Measurements from ENCODE around the gene KCNH8.
A peak's percentile ranks its signal among the peaks of the same experiment; 100 is the strongest.

The KCNH8 gene

DNA sequence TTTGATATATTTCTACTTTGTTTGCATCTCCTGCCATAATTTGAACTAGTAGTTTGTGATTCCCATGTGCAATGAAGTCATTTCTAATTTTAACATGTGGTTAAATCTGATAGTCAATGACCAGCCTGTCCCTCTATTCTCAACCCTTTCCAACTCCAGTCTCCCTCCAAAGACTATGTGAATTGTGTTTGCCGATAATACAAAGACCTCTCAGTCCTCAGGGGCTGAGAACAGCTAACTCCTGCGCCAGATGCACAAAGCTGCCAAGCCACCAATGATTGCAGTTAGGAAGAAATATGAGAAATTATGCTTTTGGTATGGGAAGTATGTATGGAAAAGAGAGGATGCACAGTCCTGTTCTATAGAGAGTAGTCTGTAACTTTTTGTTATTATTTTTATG is 54.0 kb downstream of the KCNH8 start:
- ATAC-seq: no peak
- TF ChIP-seq SNAI2 (CRISPR knock-in tag; IDR thresholded peaks at IDR 0.05) (no peak), ZFP3 (CRISPR knock-in tag; IDR thresholded peaks at IDR 0.05) (no peak), ZNF565 (CRISPR knock-in tag; conservative IDR thresholded peaks at IDR 0.05; ENCODE audit: low read depth) (no peak), GLIS3 (CRISPR knock-in tag; IDR thresholded peaks at IDR 0.05) (no peak), ZNF70 (CRISPR knock-in tag; IDR thresholded peaks at IDR 0.05) (no peak), TOX (CRISPR knock-in tag; IDR thresholded peaks at IDR 0.05; ENCODE audit: borderline replicate concordance) (no peak), ZFP30 (CRISPR knock-in tag; IDR thresholded peaks at IDR 0.05) (no peak), TCF4 (CRISPR knock-in tag; IDR thresholded peaks at IDR 0.05; ENCODE audit: borderline replicate concordance) (no peak)
- TF ChIP-seq, protein P1, sequence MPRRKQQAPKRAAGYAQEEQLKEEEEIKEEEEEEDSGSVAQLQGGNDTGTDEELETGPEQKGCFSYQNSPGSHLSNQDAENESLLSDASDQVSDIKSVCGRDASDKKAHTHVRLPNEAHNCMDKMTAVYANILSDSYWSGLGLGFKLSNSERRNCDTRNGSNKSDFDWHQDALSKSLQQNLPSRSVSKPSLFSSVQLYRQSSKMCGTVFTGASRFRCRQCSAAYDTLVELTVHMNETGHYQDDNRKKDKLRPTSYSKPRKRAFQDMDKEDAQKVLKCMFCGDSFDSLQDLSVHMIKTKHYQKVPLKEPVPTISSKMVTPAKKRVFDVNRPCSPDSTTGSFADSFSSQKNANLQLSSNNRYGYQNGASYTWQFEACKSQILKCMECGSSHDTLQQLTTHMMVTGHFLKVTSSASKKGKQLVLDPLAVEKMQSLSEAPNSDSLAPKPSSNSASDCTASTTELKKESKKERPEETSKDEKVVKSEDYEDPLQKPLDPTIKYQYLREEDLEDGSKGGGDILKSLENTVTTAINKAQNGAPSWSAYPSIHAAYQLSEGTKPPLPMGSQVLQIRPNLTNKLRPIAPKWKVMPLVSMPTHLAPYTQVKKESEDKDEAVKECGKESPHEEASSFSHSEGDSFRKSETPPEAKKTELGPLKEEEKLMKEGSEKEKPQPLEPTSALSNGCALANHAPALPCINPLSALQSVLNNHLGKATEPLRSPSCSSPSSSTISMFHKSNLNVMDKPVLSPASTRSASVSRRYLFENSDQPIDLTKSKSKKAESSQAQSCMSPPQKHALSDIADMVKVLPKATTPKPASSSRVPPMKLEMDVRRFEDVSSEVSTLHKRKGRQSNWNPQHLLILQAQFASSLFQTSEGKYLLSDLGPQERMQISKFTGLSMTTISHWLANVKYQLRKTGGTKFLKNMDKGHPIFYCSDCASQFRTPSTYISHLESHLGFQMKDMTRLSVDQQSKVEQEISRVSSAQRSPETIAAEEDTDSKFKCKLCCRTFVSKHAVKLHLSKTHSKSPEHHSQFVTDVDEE (CRISPR knock-in tag; IDR thresholded peaks at IDR 0.05): no peak
- TF ChIP-seq, protein P2, sequence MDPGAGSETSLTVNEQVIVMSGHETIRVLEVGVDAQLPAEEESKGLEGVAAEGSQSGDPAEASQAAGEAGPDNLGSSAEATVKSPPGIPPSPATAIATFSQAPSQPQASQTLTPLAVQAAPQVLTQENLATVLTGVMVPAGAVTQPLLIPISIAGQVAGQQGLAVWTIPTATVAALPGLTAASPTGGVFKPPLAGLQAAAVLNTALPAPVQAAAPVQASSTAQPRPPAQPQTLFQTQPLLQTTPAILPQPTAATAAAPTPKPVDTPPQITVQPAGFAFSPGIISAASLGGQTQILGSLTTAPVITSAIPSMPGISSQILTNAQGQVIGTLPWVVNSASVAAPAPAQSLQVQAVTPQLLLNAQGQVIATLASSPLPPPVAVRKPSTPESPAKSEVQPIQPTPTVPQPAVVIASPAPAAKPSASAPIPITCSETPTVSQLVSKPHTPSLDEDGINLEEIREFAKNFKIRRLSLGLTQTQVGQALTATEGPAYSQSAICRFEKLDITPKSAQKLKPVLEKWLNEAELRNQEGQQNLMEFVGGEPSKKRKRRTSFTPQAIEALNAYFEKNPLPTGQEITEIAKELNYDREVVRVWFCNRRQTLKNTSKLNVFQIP (CRISPR knock-in tag; IDR thresholded peaks at IDR 0.05; ENCODE audit: borderline replicate concordance, low read depth): no peak

- ATAC-seq: no peak
- no peak for TF ChIP-seq ZNF70 (CRISPR knock-in tag; IDR thresholded peaks at IDR 0.05)
- no peak for TF ChIP-seq CSDC2 (CRISPR knock-in tag; IDR thresholded peaks at IDR 0.05)
- TF ChIP-seq ZC3H10 (CRISPR knock-in tag; IDR thresholded peaks at IDR 0.05): no peak
These were observed 54.4 kb downstream of the KCNH8 start for GRCh38 chr3:19202754-19203153.

DNA sequence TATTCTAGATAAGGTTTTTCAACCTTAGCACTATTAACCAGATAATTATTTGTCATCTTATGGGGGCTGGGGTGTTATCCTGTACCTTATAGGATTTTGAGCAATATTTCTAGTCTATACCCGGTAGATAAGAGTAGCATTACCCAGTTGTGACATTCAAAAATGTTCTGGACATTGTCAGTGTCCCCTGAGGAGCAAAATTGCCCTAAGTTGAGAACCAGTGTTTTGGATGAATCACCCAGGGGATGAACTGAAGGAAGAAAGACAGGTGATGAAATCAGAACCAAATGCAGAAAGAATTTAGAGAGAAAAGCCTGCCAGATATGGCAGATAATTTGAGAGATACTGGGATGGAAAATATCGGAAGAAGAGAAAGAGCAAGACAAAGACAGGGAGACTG is 58.2 kb downstream of the KCNH8 start:
- ATAC-seq: no peak
- 0 out of 2 replicates have a peak, but pooled peaks have one; percentile 21 for TF ChIP-seq TCF4 (CRISPR knock-in tag; IDR thresholded peaks at IDR 0.05; ENCODE audit: borderline replicate concordance)
- no peak for TF ChIP-seq OSR1 (CRISPR knock-in tag; IDR thresholded peaks at IDR 0.05)
- no peak for TF ChIP-seq ESRRG (CRISPR knock-in tag; IDR thresholded peaks at IDR 0.05)
- peak; percentile 81 for TF ChIP-seq ISL1 (CRISPR knock-in tag; IDR thresholded peaks at IDR 0.05)

DNA sequence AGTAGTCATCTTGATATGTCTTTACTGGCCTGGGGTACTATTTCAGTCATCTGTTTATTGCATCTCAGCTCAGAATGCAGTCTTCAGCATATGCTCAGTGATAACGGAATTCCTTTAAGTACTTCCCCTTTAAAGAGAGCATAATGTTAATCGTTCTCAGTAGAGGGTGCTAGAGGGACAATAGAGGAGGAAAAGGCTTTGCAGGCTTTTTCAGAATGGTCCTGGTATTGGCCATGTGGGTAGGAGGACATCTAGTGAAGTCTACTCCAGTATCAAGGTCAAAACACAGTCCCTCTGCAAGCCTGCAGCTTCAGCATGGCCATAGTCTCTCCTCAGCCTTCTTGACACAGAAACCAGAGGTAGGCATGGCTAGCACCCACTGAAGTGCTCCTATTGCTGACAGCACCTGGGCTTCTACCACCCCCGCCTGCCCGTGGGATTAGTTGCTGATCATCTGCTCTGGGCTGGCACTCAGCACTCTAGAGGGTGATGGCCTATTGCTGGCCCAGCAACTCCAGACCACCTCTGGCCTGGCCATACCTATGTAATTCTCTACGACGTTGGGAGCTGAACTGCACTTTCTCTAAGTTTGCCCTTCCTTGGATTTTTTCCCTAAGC is 65.4 kb downstream of the KCNH8 start:
- no peak for ATAC-seq
- no peak for TF ChIP-seq ZNF70 (CRISPR knock-in tag; IDR thresholded peaks at IDR 0.05)
- TF ChIP-seq CSDC2 (CRISPR knock-in tag; IDR thresholded peaks at IDR 0.05): no peak
- no peak for TF ChIP-seq ARNTL (CRISPR knock-in tag; IDR thresholded peaks at IDR 0.05; ENCODE audit: borderline replicate concordance, low read depth)
- TF ChIP-seq ZNF565 (CRISPR knock-in tag; conservative IDR thresholded peaks at IDR 0.05; ENCODE audit: low read depth): no peak
- no peak for TF ChIP-seq GLIS3 (CRISPR knock-in tag; IDR thresholded peaks at IDR 0.05)
- TF ChIP-seq, protein P3, sequence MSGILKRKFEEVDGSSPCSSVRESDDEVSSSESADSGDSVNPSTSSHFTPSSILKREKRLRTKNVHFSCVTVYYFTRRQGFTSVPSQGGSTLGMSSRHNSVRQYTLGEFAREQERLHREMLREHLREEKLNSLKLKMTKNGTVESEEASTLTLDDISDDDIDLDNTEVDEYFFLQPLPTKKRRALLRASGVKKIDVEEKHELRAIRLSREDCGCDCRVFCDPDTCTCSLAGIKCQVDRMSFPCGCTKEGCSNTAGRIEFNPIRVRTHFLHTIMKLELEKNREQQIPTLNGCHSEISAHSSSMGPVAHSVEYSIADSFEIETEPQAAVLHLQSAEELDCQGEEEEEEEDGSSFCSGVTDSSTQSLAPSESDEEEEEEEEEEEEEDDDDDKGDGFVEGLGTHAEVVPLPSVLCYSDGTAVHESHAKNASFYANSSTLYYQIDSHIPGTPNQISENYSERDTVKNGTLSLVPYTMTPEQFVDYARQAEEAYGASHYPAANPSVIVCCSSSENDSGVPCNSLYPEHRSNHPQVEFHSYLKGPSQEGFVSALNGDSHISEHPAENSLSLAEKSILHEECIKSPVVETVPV (CRISPR knock-in tag; IDR thresholded peaks at IDR 0.05): no peak
- TF ChIP-seq OSR1 (CRISPR knock-in tag; IDR thresholded peaks at IDR 0.05): no peak
- TF ChIP-seq ISL1 (CRISPR knock-in tag; IDR thresholded peaks at IDR 0.05): no peak

- TF ChIP-seq PPARA (CRISPR knock-in tag; IDR thresholded peaks at IDR 0.05; ENCODE audit: borderline replicate concordance): no peak
- TF ChIP-seq TOX (CRISPR knock-in tag; IDR thresholded peaks at IDR 0.05; ENCODE audit: borderline replicate concordance): no peak
- TF ChIP-seq ZFP30 (CRISPR knock-in tag; IDR thresholded peaks at IDR 0.05): no peak
- TF ChIP-seq ZC3H10 (CRISPR knock-in tag; IDR thresholded peaks at IDR 0.05): no peak
- no peak for TF ChIP-seq ZNF565 (CRISPR knock-in tag; conservative IDR thresholded peaks at IDR 0.05; ENCODE audit: low read depth)
- TF ChIP-seq ARNTL (CRISPR knock-in tag; IDR thresholded peaks at IDR 0.05; ENCODE audit: borderline replicate concordance, low read depth): no peak
- ATAC-seq: no peak
These were observed 67.1 kb downstream of the KCNH8 start for GRCh38 chr3:19215427-19215826.

Data from SK-N-SH treated with all-trans-retinoic acid at 6 μM for 48 hours (cell line).